ENCODE results near the gene ACMSD.
"Not testable (repeated sequence)": the region's sequence is repeated elsewhere in the genome, so short reads cannot be mapped to it uniquely, and the experiment has no call there.

ACMSD gene

DNA sequence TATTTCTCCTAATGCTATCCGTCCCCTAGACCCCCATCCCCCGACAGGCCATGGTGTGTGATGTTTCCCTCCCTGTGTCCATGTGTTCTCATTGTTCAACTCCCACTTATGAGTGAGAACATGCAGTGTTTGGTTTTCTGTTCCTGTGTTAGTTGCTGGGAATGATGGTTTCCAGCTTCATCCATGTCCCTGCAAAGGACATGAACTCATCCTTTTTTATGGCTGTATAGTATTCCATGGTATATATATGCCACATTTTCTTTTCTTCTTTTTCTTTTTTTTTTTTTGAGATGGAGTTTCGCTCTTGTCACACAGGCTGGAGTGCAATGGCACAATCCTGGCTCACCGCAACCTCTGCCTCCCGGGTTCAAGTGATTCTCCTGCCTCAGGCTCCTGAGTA is 9.2 kb downstream of the ACMSD start:
- DNase-seq (ENCODE audit: low read depth in 1 of 2, low spot score in 1 of 2) = not testable (repeated sequence)

GRCh38 chr2:134852518-134852917 is 14.1 kb downstream of the ACMSD start:
- DNase-seq (ENCODE audit: low read depth in 1 of 2, low spot score in 1 of 2) = no peak

DNA sequence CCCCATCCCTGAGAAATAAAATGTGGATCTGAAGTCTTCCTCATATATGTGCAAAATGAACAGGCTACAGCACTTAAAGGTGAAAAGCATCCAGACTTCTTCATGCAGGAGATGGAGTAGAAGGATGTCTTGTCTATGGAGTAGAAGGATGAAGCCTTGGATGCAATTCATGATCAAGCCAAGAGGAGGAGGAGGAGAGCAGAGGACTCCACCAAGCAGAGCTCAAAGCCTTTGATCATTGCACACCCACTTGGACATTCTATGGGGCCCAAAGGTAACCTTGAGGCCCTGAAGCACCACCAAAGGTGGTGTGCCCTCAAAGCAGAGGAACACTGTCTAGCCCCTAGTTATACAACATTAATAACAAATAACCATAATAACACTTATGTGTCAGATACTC is 17.3 kb downstream of the ACMSD start:
- DNase-seq (ENCODE audit: low read depth in 1 of 2, low spot score in 1 of 2) = no peak

- DNase-seq (ENCODE audit: low read depth in 1 of 2, low spot score in 1 of 2) = no peak
These were observed 19.8 kb downstream of the ACMSD start for GRCh38 chr2:134858245-134858644.

DNA sequence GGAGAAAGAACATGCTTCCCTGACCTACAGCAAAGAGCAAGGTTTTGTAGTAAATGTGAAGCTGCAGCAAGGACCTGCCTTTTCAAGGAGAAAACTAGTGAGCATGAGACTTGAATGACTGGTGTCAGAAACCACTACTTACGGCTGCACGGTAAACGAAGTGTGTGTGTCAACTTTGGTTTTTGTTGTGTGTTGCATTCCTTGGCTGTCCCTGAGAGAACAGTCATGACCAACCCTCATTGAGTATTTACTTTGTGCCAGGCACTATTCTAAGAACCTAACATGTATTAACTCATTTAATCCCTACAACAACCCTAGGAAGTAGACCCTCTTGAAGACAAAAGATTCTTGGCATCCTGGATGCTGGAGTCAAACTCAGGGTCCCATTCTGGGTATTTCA is 22.8 kb downstream of the ACMSD start:
- DNase-seq (ENCODE audit: low read depth in 1 of 2, low spot score in 1 of 2) = no peak

DNA sequence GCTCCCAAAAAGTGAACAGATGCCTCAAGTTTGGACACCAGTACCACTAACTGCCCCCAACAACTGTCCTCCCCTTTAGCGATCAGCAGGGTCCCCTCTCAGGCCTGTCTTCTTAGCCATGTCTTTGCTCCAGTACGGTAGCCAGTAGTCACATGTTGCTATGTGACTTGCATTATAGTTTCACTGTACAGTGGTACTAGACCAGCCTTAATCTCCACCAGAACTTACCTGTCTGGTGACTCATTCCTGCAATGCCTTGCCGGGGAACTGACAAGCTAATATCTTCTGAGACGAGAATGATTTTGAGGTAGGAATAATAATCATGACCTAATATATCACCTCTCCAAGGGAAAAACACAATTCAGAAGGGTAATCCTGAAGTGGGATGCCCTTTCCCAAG is 23.7 kb downstream of the ACMSD start:
- no peak for DNase-seq (ENCODE audit: low read depth in 1 of 2, low spot score in 1 of 2)

DNA sequence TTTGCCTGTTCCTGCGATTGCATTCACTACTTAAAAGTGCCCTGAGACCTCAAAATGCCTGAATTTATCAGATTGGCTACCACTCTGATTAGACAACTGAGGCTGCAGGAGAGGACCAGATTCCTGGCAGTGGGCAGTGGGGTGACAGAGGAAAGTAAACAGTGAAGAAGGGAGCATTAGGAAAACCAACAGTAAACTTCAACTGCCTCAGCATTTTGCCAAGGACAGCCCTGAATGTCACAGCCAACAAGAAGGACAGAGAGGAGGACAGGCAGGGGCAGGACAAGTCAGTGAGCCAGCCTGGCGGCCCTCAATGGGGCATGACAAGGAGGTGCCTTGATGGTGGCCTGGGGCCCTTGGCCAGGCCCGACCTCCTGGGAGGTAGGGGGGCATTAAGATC is 24.3 kb downstream of the ACMSD start:
- no peak for DNase-seq (ENCODE audit: low read depth in 1 of 2, low spot score in 1 of 2)

GRCh38 chr2:134863446-134863845 is 25.0 kb downstream of the ACMSD start:
- DNase-seq (ENCODE audit: low read depth in 1 of 2, low spot score in 1 of 2) = no peak

GRCh38 chr2:134865067-134865787 is 26.8 kb downstream of the ACMSD start:
- no peak for DNase-seq (ENCODE audit: low read depth in 1 of 2, low spot score in 1 of 2)

- no peak for DNase-seq (ENCODE audit: low read depth in 1 of 2, low spot score in 1 of 2)
These were observed 28.2 kb downstream of the ACMSD start for GRCh38 chr2:134866498-134867099.

GRCh38 chr2:134869946-134870736 is 31.7 kb downstream of the ACMSD start:
- DNase-seq (ENCODE audit: low read depth in 1 of 2, low spot score in 1 of 2) = no peak

DNA sequence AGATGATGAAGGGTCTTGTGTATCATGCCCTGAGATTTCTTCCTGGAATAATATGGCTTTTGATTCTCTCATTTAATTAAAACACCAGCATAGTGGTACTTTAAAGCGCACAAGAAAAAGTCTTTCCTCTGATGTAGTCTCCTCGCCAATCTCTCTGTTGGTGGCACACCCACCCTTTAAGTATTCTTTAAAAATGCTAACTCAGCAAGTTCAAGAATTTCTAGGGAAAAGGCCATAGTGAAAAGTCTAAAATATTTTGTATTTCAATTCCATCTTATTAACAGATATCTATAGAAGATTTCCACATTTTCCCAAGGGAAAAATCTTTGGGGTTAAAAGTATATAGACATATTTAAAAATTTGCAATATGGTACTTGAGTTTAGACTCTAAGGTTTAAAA is 34.7 kb downstream of the ACMSD start:
- DNase-seq (ENCODE audit: low read depth in 1 of 2, low spot score in 1 of 2) = no peak

- DNase-seq (ENCODE audit: low read depth in 1 of 2, low spot score in 1 of 2) = no peak
These were observed 36.9 kb downstream of the ACMSD start for GRCh38 chr2:134875309-134875708.

GRCh38 chr2:134882773-134883172 is 44.4 kb downstream of the ACMSD start:
- DNase-seq (ENCODE audit: low read depth in 1 of 2, low spot score in 1 of 2) = no peak

- no peak for DNase-seq (ENCODE audit: low read depth in 1 of 2, low spot score in 1 of 2)
These were observed 45.3 kb downstream of the ACMSD start for GRCh38 chr2:134883552-134884293.

DNA sequence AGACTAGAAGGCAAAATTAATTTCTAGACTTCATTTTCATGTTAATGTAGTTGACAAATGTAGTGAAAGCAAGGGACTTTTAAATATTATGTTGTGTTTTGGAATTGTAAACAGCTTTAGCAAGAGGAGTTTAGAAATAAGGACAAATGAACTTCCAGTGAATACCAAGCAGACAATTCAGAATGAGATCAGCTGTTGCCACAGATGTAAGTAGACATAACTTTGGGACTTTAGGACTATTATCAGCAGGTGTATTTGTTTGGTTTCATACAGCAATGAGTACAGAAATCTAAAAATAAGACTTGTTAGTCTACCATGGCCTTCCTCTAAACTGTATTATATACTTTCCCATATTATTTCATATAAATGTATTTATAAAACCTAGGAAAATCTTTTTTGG is 46.0 kb downstream of the ACMSD start:
- DNase-seq (ENCODE audit: low read depth in 1 of 2, low spot score in 1 of 2) = no peak

DNA sequence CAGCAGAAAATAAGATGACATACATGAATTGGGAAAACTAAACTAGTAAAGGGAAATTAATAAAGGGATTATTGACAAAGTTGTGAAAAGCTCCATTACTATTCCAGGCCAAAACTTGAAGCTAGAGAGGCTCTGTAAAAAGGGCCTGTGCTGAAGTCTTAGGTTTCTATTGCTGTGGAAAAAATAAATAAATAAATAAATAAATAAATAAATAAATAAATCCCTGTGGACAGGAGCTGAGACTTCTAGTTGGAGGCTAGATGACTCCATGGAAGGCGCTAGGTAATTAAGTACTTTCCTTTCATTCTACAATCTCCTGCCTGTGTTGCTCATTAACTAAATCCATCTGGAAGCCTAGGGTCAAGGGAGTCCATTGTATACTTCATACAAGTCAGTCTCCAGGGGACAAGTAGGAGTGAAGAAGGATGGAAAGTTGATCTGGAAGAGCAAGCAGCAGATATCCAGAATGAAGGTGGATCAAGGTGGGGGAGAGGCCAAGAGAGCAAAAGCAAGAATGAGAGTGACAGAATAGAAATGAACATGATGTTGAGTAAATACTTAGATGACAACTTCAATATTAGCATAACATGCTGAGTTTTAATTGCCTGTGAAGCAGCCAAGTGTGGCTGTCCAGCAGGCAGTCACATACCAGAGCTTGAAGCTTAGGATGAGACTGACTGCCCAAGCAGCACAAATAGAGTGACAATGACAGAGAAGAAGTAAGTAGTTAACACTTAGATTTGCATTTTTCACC is 54.0 kb downstream of the ACMSD start:
- no peak for DNase-seq (ENCODE audit: low read depth in 1 of 2, low spot score in 1 of 2)

GRCh38 chr2:134897932-134898331 is 59.5 kb downstream of the ACMSD start:
- DNase-seq (ENCODE audit: low read depth in 1 of 2, low spot score in 1 of 2) = no peak

DNA sequence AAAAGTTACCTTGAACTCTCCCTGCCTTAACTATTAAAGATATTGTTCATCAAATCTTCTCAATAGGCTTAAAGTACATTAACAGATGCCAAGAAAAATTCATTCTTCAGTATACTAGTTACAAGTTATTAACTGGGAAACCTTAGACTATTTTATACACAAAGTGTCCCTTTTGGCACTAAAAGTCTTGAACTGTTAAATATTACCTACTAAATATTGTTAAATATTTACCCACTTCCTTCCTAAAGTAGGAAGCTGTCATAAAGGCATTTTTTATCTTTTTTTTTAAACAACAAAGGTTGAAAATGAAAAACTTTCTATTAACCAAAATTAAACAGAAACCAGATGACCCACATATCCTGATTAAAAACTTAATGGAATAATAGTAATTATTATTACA is 60.8 kb downstream of the ACMSD start:
- DNase-seq (ENCODE audit: low read depth in 1 of 2, low spot score in 1 of 2) = no peak

DNA sequence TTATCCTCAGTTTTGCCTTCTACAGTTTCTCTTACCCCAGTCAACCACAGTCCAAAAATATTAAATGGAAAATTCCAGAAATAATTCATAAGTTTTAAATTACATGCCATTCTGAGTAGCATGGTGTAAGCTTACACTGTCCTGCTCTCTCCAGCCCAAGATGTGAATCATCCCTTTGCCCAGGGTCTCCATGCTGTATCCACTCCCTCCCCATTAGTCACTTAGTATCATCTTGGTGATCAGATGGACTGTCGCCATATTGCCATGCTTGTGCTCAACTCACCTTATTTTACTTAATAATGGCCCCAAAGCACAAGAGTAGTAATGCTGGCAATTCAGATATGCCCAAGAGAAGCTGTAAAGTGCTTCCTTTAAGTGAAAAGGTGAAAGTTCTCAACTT is 61.7 kb downstream of the ACMSD start:
- DNase-seq (ENCODE audit: low read depth in 1 of 2, low spot score in 1 of 2) = no peak

- DNase-seq (ENCODE audit: low read depth in 1 of 2, low spot score in 1 of 2) = not testable (repeated sequence)
These were observed 65.3 kb downstream of the ACMSD start for GRCh38 chr2:134903701-134904100.
